GM12864 (cell line): ENCODE results near the gene PHETA1.

Source experiments
- DNase-seq: peaks from one replicate; pipeline ENCODE4 v3.0.0-alpha.2; 2011; ENCODE audit warnings: low read depth
- H3K4me3 ChIP-seq: 2 replicates; pipeline ENCODE4 v1.5.1; 2011; ENCODE audit warnings: mild to moderate bottlenecking, low read depth, low read length, control low read depth
- CTCF ChIP-seq: IDR thresholded peaks from 2 replicates; pipeline ENCODE4 v1.5.1; 2011; ENCODE audit warnings: low read depth, mild to moderate bottlenecking, moderate library complexity, low read length, control low read depth, inconsistent platforms; ENCODE audit errors: missing control alignments

Gene PHETA1

DNA sequence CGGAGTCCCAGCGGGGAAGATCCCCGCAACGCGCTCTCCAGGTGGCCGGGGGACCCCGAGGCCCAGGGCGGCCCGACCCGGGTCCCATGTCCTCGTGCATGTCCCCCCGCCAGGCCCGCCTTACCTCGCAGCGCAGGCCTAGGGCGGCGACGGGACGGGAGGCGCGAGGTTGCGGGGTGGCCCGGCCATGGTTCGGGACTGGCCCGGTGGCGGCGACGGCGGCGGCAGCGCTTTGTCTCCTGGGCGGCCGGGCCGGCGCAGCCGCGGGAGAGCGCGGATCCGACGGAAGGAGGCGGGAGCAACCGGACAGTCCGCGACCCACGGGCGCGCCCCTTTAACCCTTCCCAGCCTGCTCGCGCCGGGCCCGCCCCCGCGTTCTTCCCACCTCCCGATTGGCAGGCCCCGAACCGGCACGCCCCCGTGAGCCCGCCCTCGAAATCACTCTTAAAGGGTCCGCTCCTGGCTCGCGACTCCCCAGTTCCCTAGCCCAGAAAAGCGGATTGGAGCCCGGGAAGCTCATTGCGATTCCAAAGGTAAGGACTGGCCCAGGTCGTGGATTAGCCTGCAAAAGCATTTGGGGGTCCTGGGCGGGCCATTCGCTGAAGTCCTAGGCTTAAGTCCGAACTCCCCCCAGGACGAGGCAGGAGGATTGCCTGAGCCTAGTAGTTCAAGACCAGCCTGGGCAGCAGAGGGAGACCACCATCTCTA, at the start of gene PHETA1:
Gene PHETA1 (minus strand): TSS at position 308 of the 708 bp plus-strand sequence. CDS start 5,668 bp downstream, outside the sequence.
- peak; percentile 35 for DNase-seq
- H3K4me3 ChIP-seq = peak within 1 kb of the TSS; percentile 76
- no peak for TF ChIP-seq CTCF

DNA sequence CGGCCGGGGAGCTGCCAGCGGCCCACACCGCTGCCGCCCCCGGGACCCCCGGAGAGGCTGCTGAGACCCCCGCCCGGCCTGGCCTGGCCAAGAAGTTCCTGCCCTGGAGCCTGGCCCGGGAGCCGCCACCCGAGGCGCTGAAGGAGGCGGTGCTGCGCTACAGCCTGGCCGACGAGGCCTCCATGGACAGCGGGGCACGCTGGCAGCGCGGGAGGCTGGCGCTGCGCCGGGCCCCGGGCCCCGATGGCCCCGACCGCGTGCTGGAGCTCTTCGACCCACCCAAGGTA, 49.6 kb upstream of the PHETA1 start:
- DNase-seq = no peak
- TF ChIP-seq CTCF = no peak
- no peak overlapping the region for H3K4me3 ChIP-seq

DNA sequence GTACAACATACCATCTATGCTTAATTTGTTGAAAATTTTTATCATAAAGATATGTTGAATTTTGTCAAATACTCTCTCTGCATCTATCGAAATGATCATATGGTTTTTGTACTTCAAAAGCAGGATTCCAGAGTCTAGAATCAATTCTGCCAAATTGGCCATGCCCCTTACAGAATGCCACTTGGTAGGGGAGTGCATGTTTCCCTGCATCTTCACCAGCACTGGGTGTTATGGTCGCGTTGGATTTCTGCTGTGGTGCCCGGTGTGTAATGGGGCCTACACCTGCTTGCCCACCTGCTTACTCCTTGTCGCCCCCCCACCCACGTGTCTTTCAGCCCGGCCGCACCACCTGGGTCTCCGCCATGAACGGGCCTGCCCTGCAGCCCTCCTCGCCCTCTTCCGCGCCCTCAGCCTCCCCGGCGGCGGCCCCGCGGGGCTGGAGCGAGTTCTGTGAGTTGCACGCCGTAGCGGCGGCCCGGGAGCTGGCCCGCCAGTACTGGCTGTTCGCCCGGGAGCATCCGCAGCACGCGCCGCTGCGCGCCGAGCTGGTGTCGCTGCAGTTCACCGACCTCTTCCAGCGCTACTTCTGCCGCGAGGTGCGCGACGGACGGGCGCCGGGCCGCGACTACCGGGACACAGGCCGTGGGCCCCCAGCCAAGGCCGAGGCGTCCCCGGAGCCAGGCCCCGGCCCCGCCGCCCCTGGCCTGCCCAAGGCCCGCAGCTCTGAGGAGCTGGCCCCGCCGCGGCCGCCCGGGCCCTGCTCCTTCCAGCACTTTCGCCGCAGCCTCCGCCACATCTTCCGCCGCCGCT, 49.1 kb upstream of the PHETA1 start:
- DNase-seq = no peak
- TF ChIP-seq CTCF = no peak
- H3K4me3 ChIP-seq = no peak overlapping the region

- H3K4me3 ChIP-seq = no peak overlapping the region
- no peak for DNase-seq
- TF ChIP-seq CTCF = no peak
These were observed 48.4 kb upstream of the PHETA1 start for GRCh38 chr12:111417290-111417689.

DNA sequence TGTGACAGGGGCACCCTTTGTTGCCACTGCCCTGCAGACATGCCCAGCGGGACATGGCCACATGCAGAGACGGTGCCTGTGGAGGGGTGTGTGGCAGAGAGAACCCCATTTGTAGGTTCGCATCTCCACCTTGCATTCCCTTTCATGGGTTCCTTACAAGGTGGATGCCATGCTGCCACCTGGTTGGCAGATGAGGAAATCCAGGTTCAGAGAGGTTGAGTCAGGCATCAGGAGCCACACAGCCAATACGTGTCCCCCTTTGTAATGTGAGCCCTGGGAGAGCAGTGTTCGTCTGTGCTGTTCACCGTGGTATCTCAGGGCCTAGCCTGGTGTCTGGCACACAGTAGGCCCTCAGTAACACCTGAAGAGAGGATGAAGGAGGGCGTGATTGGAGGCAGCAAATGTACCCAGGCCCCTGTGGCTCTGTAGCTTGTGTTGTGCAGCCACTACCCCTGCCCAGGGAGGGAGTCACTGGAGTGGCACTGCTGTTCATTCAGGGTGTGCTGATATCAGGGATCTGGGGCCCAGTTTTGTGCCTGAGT, 45.9 kb upstream of the PHETA1 start:
- DNase-seq = no peak
- H3K4me3 ChIP-seq = no peak overlapping the region

GRCh38 chr12:111413442-111414086, 44.7 kb upstream of the PHETA1 start:
- no peak for DNase-seq
- H3K4me3 ChIP-seq = no peak overlapping the region
- TF ChIP-seq CTCF = no peak

More for the DNA sequence above, 45.9 kb upstream of the PHETA1 start:
- no peak for TF ChIP-seq CTCF
